Stimulated activated CD4-positive, alpha-beta T cell treated with anti-CD3 and anti-CD28 coated beads, TNF-alpha, amount 100 ng/mL, for 1 hour (primary cell): ENCODE measurements around the gene TRIM56.
A peak's percentile ranks its signal among the peaks of the same experiment; 100 is the strongest.
"Not testable (repeated sequence)": the region's sequence is repeated elsewhere in the genome, so short reads cannot be mapped to it uniquely, and the experiment has no call there.

ENCODE experiments used
- DNase-seq, 3 donors: peaks; one replicate each; pipeline ENCODE4 v3.0.0-alpha.2; 2020; ENCODE audit warnings: low read depth in 3 of 3, low spot score in 1 of 3

The TRIM56 gene

GRCh38 chr7:101089876-101090275 is 4.6 kb downstream of the TRIM56 start:
- no peak for DNase-seq

DNA sequence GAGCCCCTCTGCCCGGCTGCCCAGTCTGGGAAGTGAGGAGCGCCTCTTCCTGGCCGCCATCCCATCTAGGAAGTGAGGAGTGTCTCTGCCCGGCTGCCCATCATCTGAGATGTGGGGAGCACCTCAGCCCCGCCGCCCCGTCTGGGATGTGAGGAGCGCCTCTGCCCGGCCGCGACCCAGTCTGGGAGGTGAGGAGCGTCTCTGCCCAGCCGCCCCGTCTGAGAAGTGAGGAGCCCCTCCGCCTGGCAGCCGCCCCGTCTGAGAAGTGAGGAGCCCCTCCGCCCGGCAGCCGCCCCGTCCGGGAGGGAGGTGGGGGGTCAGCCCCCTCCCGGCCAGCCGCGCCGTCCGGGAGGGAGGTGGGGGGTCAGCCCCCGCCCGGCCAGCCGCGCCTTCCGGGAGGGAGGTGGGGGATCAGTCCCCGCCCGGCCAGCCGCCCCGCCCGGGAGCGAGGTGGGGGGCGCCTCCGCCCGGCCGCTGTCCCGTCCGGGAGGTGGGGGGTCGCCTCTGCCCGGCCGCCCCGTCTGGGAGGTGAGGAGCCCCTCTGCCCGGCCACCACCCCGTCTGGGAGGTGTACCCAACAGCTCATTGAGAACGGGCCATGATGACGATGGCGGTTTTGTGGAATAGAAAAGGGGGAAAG is 7.1 kb downstream of the TRIM56 start:
- not testable (repeated sequence) for DNase-seq

DNA sequence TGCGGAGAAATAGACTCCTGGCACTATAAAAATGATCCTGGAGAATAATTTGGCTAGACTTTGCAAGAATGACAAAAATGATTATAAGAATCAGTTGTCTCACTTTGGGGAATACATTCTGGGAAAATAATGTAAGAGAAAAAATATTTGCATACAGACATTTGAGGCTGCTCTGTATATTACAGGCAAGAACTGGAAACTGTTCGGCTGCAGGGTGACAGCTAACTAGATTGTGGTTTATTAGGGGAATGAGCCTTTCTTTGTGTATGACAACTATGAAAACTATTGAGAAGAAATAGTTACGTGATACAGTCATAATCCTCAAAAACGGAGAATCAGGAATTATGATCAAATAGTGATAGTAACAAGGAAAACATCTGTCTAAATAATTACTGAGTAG is 8.6 kb downstream of the TRIM56 start:
- DNase-seq = no peak

DNA sequence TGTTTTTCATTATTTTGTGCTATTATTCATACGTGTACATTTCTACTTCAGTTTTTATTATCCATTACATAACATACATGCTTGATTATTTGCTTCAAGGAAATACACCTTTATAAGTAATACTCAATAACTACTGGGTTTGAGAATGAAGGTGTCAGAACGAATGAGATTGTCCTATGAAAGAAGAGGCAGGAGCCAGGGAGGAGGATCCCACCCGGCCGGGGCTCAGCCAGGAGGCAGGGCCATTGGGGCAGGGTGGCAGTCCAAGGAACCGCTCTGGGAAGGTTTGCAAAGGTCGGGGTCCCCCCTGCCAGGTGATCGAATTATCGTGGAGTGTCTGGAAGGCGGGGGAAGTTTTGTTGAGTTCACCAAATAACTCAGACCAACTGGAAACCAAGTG is 9.1 kb downstream of the TRIM56 start:
- DNase-seq = no peak

DNA sequence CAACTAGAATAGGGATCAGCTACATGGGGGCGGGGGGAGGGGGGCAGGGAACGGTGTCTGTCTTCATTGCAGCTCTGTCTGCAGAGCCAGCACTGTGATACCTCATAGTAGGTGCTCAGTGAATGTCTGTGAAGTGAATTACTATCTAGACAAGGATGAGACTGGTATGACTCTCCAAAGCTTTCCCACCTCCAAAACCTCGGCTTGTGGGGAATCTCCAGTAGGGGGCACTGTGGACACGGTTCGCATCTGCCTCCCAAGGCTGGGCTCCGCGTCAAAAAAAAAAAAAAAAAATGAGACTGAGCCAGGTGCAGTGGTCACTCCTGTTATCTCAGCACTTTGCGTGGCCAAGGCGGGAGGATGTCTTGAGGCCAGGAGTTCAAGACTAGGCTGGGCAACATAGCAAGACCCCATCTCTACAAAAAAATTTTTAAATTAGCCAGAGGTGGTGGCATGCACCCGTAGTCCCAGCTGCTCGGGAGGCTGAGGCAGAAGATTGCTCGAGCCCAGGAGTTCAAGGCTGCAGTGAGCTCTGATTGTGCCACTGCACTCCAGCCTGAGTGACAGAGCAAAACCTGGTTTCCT is 9.6 kb downstream of the TRIM56 start:
- no peak for DNase-seq

DNA sequence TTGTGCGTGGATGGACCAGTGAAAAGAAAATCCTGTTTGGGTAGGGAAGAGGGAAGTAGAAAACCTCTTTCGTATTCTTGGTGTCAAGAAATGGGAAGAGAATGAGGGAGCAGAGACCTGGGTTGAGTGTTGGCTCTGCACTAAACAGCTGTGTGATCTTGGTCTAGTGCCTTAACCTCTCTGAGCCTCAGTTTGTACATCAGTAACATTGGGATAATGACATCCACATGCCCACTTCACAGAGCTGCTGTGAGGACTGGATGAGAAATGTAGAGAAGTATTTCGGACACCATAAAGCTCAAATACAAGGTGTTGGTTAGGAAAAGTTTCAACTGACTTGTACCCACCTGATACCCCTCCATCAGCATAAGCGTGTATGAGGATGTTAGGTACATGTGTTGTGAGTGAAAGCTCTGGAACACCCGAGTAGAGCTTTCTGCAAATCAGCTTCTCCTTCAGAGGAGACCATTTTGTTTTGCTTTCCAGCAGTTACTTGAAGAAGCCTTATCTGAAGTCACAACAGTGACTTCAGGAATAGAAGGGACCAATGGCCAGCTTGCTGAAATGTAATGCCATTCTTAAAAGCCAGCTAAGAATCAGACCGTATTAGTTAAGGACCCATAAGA is 11.2 kb downstream of the TRIM56 start:
- DNase-seq = no peak

DNA sequence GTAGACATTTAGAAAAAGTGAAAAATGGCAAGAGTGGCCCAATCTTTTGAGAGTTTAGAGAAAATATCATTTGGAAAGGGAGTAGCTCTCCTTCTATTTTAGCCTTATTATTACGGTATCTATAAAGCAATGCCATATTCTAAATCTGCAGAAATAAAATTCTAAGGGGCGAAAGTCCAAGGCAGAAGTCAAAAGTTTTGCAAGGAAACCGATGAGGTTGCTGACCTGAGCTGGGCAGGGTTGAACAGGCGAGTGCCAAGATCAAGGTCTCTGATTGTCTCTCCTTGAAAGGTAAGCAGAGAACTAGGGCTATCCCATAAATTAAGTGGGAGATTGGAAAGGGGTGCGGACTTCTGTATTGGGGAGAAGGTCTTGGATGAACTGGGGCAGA is 11.7 kb downstream of the TRIM56 start:
- no peak for DNase-seq

DNA sequence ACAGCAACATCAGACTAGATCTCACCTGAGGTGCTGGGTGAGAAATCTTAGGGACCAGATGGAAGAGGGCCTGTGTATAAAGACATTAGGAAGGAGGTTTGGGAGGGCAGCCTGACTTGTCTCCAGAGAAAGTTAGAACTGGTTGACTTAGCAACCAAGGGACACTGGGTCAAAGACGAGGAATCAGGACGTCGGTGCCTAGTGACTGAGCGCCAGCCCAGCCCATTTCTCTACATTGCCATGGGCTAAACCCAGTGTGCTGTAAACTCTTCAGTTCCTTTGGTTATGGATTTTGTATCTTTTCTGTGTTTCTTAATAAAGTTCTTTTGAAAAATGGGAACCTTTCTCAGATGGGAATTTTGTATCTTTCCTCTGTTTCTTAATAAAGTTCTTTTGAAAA is 12.3 kb downstream of the TRIM56 start:
- DNase-seq = no peak

DNA sequence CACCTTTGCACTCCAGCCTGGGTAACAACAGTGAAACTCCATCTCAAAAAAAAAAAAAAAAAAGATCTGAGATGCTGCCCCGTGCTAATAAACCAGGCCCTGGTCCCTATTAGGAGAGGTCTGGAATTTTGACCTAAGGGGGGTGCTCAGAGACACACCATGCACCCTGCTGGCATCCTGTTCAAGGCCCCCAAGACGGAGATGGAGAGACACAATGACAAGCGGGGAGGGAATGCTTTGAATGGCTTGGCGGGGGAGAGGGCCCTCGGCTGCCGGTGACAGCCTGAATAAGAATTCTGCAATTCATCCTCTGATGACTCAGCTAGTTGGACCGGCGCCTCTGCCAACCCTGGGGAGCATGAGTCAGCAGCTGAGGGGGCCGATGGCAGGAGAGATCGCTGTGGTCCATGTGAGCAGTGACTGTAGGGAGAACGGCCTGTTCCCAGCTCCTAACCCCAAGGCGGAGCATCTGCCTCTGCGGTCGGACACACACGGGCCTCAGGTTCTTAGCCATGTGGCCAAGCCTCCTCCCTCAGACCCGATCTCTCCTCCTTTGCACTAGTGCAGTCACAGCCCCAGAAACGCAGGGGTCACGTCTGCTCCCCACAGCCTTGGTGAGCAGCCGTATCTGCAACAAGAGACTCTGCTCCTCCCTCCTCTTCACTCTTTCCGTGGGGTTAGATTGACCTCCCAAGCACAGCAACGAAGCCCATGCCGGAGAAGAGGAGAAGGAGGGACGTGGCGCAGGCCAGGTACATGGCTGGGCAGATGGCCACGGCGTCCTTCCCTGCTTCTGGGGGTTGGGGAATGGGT is 14.9 kb downstream of the TRIM56 start:
- peak in 1 of 3 donors; percentile 43 for DNase-seq

GRCh38 chr7:101100858-101101847 is 15.9 kb downstream of the TRIM56 start:
- DNase-seq = no peak

- no peak for DNase-seq
Measured at GRCh38 chr7:101102026-101102425, 16.7 kb downstream of the TRIM56 start.

GRCh38 chr7:101103701-101104100 is 18.4 kb downstream of the TRIM56 start:
- DNase-seq = not testable (repeated sequence)

DNA sequence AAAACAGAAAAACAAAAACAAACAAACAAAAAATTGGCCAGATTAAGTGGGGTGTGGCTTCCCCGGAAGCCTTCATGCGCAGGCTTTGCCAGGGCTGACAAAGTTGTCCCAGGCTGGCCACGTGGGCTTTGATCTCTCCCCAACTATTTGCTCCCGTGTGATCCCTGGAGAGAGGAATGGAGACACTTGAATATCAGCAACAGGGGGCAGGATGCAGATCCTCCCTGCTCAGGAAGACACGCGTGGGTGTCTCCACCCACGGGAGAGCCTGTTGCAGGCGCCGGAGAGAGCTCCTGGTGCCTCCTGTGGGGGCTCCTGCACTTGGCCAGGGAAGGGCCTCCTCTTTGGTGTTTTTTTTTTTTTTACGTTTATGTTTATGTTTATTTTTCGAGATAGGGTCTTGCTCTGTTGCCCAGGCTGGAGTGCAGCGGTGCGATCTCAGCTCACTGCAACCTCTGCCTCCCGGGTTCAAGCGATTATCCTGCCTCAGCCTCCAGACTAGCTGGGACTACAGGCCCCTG is 19.0 kb downstream of the TRIM56 start:
- DNase-seq = no peak

DNA sequence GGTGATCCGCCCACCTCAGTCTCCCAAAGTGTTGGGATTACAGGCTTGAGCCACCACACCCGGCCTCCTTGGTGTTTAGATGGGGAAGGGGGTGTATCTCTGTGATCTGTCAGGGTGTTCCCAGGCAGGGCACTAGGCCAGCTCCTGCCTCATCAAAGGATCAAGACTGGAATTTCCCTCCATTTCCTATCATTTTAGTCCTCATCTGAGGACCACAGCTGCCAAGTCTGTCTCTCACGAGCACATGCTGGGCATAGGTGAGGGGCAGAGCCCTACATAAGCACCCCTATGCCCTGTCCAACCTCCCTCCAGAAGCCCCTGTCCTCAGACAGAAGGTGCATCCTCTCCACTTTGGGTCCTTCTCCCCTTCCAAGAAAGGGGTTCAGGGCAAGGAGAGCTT is 19.5 kb downstream of the TRIM56 start:
- no peak for DNase-seq

DNA sequence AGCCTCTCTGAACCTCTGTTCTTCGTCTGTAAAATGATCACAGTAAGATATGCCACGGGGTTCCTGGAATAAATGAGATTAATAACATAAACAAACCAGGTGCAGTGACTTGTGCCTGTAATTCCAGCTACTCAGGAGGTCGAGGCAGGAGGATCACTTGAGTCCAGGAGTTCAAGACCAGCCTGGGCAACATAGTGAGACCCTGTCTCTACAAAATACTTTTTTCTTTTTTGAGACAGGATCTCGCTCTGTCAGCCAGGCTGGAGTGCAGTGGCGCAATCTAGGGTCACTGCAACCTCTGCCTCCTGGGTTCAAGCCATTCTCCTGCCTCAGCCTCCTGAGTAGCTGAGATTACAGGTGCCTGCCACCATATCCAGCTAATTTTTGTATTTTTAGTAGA is 20.0 kb downstream of the TRIM56 start:
- DNase-seq = not testable (repeated sequence)

DNA sequence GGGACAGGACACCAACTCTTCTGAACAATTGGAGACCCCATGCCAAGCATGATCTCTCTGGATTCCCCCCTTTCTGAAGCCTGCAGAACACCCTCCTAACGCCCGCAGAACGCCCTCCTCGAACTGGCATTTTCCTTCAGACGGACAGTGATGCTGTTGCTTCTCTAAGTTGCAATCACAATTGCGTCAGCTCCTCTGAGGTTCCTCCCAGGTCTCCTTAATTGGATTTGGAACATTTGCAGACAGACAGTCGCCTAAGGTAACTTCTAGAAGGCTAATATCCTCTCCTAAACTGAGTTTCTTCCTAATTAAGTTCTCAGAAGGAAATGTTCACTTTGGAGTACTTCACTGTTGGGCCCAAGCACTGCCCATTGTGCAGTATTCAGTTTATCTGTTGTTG is 21.1 kb downstream of the TRIM56 start:
- DNase-seq = no peak

- DNase-seq = no peak
Measured at GRCh38 chr7:101108330-101108857, 23.1 kb downstream of the TRIM56 start.

DNA sequence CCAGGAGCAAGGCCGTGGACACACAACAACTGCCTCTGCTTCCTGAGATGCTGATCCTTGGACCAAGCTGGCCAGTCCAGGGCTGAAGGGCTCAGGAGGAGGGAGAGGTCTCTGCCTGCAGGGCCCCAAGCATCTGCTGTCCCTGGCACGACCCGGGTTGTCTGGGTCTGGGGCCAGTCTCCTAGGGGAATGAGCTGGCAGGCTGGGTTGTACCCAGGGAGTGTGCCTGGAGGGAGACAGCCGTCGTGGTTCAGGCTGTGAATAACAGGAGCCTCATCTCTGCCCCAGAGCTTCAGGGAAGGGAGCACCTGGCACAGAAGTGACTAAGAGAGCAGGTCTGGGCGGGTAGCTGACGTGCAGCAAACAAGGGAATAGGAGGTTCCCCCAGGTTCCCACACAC is 23.7 kb downstream of the TRIM56 start:
- DNase-seq = no peak

DNA sequence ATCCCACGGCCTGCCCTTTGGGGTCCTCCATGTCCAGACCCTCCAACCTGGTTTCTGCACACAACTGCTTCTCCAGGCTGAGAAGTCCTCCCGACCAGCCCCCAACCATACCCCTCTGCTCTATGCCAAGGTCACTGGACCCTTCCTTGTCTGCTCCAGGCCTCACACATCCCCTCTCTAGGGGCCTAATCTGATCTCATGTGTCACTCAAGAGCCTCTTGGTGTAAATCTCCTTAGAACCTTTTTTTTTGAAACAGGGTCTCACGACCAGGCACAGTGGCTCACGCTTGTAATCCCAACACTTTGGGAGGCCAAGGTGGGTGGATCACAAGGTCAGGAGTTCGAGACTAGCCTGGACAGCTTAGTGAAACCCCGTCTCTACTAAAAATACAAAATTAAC is 24.1 kb downstream of the TRIM56 start:
- no peak for DNase-seq

DNA sequence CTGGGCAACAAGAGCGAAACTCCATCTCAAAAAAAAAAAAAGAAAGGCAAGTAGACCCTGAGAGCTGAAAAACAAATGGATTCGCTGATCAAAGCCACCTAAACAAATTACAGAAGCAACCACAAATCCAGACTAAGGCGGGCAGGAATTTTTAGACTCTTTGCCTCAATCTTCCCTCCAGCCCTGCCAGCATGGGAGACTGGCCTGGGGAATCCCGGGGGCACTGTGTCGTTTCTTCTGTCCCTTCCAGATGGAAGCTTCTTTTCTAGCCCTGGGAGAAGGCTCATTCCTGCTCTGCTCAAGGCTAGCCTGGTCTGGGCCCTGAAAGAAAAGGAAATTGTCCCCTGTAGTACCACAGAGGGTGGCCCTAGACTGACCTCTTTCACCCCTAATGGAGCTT is 26.0 kb downstream of the TRIM56 start:
- DNase-seq = no peak
